Stimulated activated memory B cell treated with anti-CD40 and anti-IgM and Interleukin-4, amounts not matched to agents 10 μg/mL and 1 μg/mL and 100 μg/mL, for 72 hours (primary cell): Measurements from ENCODE around the gene TMEM270.
A peak's percentile ranks its signal among the peaks of the same experiment; 100 is the strongest.
"Not testable (repeated sequence)": the region's sequence is repeated elsewhere in the genome, so short reads cannot be mapped to it uniquely, and the experiment has no call there.

Experiments
- ATAC-seq: fragments of 150-1000 bp; cut with Tn5 transposase; 2 replicates; pipeline ENCODE4 v1.10.0; 2021
- H3K27ac Mint-ChIP-seq: one replicate; pipeline ENCODE4 v1.8.0; 2022; ENCODE audit warnings: mild to moderate bottlenecking, mixed read lengths
- H3K27me3 Mint-ChIP-seq: one replicate; pipeline ENCODE4 v1.8.0; 2022; ENCODE audit warnings: mixed read lengths
- H3K36me3 Mint-ChIP-seq: one replicate; pipeline ENCODE4 v1.8.0; 2022; ENCODE audit warnings: mixed read lengths
- H3K4me1 Mint-ChIP-seq: one replicate; pipeline ENCODE4 v1.8.0; 2022; ENCODE audit warnings: mixed read lengths
- H3K4me3 Mint-ChIP-seq: one replicate; pipeline ENCODE4 v1.8.0; 2022; ENCODE audit warnings: mild to moderate bottlenecking, moderate library complexity, mixed read lengths
- H3K9me3 Mint-ChIP-seq: one replicate; pipeline ENCODE4 v1.8.0; 2022; ENCODE audit warnings: mixed read lengths

The TMEM270 gene

GRCh38 chr7:73841689-73842066, 19.3 kb upstream of the TMEM270 start:
- ATAC-seq, result no peak
- no peaks in the 10 kb centered on the region for H3K27me3 Mint-ChIP-seq
- peak overlapping the region; percentile 24 for H3K27ac Mint-ChIP-seq
- peak overlapping the region; percentile 79 for H3K4me3 Mint-ChIP-seq
- H3K4me1 Mint-ChIP-seq, result peaks cover 34% of the 10 kb centered on the region
- H3K9me3 Mint-ChIP-seq, result no peaks in the 10 kb centered on the region
- no peaks in the 10 kb centered on the region for H3K36me3 Mint-ChIP-seq

GRCh38 chr7:73842067-73842976, 18.6 kb upstream of the TMEM270 start, which contains the start of gene METTL27:
METTL27 (minus strand) TSS chr7:73842516; CDS start chr7:73842140, 376 bp downstream.
- H3K4me1 Mint-ChIP-seq, result peaks cover 34% of the 10 kb centered on the region
- no peaks in the 10 kb centered on the region for H3K9me3 Mint-ChIP-seq
- peak within 1 kb of the TSS; percentile 24 for H3K27ac Mint-ChIP-seq
- ATAC-seq, result peak; percentile 97
- no peaks in the 10 kb centered on the region for H3K27me3 Mint-ChIP-seq
- no peaks in the 10 kb centered on the region for H3K36me3 Mint-ChIP-seq
- peak within 1 kb of the TSS; percentile 79 for H3K4me3 Mint-ChIP-seq

DNA sequence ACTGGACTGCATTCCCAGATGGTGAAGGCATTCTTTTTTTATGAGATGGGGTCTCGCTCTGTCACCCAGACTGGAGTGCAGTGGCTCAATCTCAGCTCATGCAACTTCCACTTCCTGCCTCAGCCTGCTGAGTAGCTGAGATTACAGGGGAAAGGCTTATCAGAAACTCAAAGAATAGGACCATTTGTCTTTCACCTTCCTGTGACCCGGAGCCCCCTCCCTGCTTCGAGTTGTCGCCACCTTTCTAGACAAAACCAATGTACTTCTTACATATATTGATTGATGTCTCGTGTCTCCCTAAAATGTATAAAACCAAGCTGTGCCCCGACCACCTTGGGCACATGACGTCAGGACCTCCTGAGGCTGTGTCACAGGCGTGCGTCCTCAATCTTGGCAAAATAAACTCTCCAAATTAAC, 16.8 kb upstream of the TMEM270 start:
- H3K36me3 Mint-ChIP-seq, result no peaks in the 10 kb centered on the region
- peaks cover 34% of the 10 kb centered on the region for H3K4me1 Mint-ChIP-seq
- H3K9me3 Mint-ChIP-seq, result no peaks in the 10 kb centered on the region
- ATAC-seq, result no peak
- H3K27me3 Mint-ChIP-seq, result peaks cover 2% of the 10 kb centered on the region
- no peak overlapping the region for H3K4me3 Mint-ChIP-seq
- no peak overlapping the region for H3K27ac Mint-ChIP-seq

DNA sequence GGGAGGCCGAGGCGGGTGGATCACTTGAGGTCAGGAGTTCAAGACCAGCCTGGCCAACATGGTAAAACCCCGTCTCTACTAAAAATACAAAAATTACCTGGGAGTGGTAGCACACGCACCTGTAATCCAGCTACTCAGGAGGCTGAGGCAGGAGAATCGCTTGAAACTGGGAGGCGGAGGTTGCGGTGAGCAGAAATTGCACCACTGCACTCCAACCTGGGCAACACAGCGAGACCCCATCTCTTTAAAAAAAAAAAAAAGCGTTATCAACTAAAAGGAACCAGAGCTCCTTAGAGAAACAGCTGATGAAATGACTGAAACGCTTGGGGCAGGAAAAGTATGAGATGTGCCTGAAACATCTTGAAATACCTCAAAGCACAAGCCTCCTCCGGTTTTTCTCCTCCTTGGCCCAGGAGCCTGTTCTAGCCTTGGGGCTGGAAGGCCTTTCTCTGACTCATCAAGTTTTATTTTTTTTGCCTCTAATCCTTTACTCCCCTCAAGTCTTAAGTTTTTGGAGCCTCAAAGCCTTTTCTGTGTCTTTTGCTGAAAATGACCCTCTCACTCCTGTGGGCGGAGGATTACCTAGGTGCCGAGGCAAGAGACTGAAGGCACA, 16.0 kb upstream of the TMEM270 start:
- Mint-ChIP-seq H3K36me3 (no peaks in the 10 kb centered on the region), H3K27me3 (peaks cover 11% of the 10 kb centered on the region), H3K9me3 (no peaks in the 10 kb centered on the region), H3K4me3 (no peak overlapping the region), H3K27ac (peak overlapping the region; percentile 57), H3K4me1 (peaks cover 39% of the 10 kb centered on the region)
- ATAC-seq, result no peak

DNA sequence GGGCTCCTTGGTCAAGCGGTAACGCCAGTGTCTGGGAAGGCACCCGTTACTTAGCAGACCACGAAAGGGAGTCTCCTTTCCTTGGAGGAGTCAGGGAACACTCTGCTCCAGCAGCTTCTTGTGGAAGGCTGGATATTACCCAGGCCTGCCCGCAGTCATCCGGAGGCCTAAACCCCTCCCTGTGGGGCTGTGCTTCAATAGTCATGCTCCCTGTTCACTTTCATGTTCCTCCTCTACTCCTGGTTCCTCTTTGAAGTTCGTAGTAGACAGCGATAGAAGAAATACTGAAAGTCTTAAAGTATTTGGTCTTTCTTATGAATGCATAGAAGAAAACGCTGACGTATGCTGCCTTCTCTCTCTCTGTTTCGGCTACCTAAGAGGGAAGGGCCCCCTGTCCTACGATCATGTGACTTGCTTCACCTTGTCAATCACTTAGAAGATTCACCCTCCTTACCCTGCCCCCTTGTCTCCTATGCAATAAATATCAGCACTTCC, 15.2 kb upstream of the TMEM270 start:
- peaks cover 39% of the 10 kb centered on the region for H3K4me1 Mint-ChIP-seq
- not testable (repeated sequence) for H3K36me3 Mint-ChIP-seq, H3K9me3 Mint-ChIP-seq, ATAC-seq
- H3K4me3 Mint-ChIP-seq, result peak overlapping the region; percentile 30
- peak overlapping the region; percentile 57 for H3K27ac Mint-ChIP-seq
- peaks cover 16% of the 10 kb centered on the region for H3K27me3 Mint-ChIP-seq

- H3K9me3 Mint-ChIP-seq, result no peaks in the 10 kb centered on the region
- no peak overlapping the region for H3K4me3 Mint-ChIP-seq
- H3K27ac Mint-ChIP-seq, result no peak overlapping the region
- H3K27me3 Mint-ChIP-seq, result peaks cover 17% of the 10 kb centered on the region
- no peak for ATAC-seq
- H3K36me3 Mint-ChIP-seq, result no peaks in the 10 kb centered on the region
- peaks cover 45% of the 10 kb centered on the region for H3K4me1 Mint-ChIP-seq
Measured at GRCh38 chr7:73847941-73848723, 12.8 kb upstream of the TMEM270 start.

DNA sequence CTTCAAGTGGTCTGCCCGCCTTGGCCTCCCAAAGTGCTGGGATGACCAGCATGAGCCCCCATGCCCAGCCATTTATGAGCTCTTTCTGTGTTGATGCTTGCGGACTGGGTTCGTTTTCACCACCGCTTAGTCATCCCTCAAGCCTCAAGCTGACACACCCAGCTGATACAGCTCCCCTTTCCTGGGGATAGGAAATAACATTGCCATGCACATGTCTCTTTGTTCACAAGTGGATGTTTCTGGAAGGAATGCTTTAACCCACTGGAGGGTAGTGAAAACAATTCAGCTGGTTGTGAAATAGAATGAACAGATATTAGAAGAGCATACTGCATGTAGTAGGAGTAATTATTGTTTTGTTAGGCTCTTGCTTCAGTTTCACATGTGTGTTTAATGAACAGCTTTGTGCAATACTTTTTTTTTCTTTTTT, 10.2 kb upstream of the TMEM270 start:
- no peaks in the 10 kb centered on the region for H3K9me3 Mint-ChIP-seq
- H3K4me1 Mint-ChIP-seq, result peaks cover 32% of the 10 kb centered on the region
- H3K27ac Mint-ChIP-seq, result no peak overlapping the region
- H3K36me3 Mint-ChIP-seq, result no peaks in the 10 kb centered on the region
- peaks cover 39% of the 10 kb centered on the region for H3K27me3 Mint-ChIP-seq
- H3K4me3 Mint-ChIP-seq, result no peak overlapping the region
- ATAC-seq, result no peak

DNA sequence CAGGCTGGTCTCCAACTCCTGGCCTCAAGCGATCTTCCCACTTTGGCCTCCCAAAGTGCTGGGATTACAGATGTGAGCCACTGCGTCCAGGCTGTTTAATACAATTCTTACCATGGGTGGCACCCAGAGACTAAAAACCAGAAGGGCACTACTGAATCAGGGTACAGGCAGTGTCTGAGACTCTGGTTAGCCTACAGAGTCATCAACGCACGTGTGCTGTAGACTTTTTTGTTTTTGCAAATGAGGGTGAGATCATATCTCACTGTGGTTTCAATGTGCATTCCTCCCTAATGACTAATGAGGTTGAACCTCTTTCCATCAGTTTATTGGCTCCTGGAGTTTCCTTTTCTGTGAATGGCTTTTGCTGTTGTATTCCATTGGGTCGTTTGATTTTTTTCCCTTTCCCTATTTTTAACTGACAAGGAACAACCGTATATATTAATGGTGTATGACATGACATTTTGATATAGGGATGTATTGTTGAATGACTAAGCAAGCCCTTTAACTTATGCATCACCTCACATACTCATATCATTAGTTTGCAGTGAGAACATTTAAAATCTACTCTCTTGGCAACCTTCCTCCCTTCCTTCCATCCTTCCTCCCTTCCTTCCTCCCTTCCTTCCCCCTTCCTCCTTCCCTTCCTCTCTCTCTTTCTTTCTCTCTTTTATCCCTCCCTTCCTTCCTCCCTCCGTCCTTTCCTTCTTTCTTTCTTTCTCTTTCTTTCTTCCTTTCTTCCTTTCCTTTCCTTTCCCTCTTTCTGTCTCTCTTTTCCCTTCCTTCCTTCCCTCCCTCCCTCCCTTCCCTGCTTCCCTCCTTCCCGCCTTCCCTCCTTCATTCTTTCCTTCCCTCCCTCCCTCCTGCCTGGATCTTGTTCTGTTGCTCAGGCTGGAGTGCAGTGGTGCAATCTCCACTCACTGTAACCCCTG, 9.3 kb upstream of the TMEM270 start:
- Mint-ChIP-seq H3K36me3 (no peaks in the 10 kb centered on the region), H3K27ac (no peak overlapping the region), H3K9me3 (no peaks in the 10 kb centered on the region), H3K4me1 (peaks cover 28% of the 10 kb centered on the region), H3K4me3 (no peak overlapping the region), H3K27me3 (peaks cover 48% of the 10 kb centered on the region)
- ATAC-seq, result peak; percentile 84

GRCh38 chr7:73852500-73852899, 8.5 kb upstream of the TMEM270 start:
- no peaks in the 10 kb centered on the region for H3K9me3 Mint-ChIP-seq
- H3K4me3 Mint-ChIP-seq, result no peak overlapping the region
- H3K4me1 Mint-ChIP-seq, result peaks cover 28% of the 10 kb centered on the region
- ATAC-seq, result no peak
- H3K27me3 Mint-ChIP-seq, result peaks cover 56% of the 10 kb centered on the region
- no peaks in the 10 kb centered on the region for H3K36me3 Mint-ChIP-seq
- no peak overlapping the region for H3K27ac Mint-ChIP-seq

DNA sequence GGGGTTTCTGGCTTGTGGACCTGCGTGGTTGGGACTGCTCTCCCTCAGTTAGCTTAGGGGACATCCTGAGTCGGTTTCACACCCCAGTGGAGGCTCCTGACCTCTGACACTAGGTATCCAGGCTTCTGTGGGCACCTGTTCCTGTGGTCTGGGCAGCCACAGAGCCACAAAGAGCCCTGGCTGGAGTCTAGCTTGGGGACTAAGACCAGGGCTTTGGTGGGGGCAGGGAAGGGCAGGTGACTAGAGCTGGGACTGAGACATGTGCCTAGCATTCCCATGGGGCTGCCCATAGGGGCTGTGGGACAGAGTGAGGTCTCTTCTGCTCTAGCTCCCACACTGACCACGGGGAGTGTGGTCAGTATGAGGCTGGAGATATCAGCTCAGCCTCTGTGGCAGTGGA, 4.0 kb upstream of the TMEM270 start:
- H3K27me3 Mint-ChIP-seq, result peaks cover 79% of the 10 kb centered on the region
- peak; percentile 5 for ATAC-seq
- H3K9me3 Mint-ChIP-seq, result peaks cover 7% of the 10 kb centered on the region
- no peaks in the 10 kb centered on the region for H3K36me3 Mint-ChIP-seq
- H3K4me1 Mint-ChIP-seq, result peaks cover 14% of the 10 kb centered on the region
- no peak overlapping the region for H3K27ac Mint-ChIP-seq
- no peak overlapping the region for H3K4me3 Mint-ChIP-seq

DNA sequence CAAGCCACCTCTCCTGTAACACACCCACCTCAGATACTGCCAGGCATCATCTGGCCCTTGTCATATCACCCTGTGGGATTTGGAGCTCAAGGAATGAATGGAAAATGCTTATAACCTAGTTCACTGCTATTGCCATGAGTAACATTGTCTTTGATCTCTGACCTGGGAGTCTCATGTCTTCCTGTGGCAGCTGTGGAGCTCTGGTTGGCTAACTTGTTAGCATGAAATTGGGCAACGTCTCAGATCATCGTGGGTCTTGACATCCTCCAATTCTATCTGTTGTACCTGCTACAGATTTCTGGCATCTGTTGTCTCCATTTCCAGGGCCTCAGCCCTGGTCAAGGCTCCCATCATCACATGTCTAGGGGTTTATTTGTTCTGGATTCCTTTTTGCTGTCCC, 2.2 kb upstream of the TMEM270 start:
- Mint-ChIP-seq H3K27me3 (peaks cover 84% of the 10 kb centered on the region), H3K36me3 (no peaks in the 10 kb centered on the region), H3K9me3 (peaks cover 7% of the 10 kb centered on the region), H3K4me1 (peaks cover 10% of the 10 kb centered on the region), H3K27ac (no peak overlapping the region), H3K4me3 (no peak overlapping the region)
- ATAC-seq, result no peak

DNA sequence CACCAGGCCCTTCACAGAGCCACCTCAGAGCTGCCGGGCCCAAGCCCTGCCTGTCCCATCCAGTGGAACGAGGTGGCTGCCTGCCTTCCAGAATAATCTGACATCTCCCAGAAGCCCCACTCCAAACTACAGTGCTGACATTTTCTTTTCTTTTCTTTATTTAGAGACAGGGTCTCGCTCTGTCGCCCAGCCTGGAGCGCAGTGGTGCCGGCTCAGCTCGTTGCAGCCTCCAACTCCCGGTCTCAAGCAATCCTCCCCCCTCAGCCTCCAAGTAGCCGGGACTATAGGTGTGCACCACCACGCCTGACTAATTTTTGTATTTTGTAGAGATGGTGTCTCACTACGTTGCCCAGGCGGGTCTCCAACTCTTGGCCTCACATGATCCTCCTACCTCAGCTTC, 346 bp downstream of the TMEM270 start:
- Mint-ChIP-seq H3K27ac (no peak overlapping the region), H3K36me3 (no peaks in the 10 kb centered on the region), H3K9me3 (peaks cover 7% of the 10 kb centered on the region), H3K4me1 (no peaks in the 10 kb centered on the region), H3K27me3 (peaks cover 64% of the 10 kb centered on the region), H3K4me3 (no peak overlapping the region)
- no peak for ATAC-seq

DNA sequence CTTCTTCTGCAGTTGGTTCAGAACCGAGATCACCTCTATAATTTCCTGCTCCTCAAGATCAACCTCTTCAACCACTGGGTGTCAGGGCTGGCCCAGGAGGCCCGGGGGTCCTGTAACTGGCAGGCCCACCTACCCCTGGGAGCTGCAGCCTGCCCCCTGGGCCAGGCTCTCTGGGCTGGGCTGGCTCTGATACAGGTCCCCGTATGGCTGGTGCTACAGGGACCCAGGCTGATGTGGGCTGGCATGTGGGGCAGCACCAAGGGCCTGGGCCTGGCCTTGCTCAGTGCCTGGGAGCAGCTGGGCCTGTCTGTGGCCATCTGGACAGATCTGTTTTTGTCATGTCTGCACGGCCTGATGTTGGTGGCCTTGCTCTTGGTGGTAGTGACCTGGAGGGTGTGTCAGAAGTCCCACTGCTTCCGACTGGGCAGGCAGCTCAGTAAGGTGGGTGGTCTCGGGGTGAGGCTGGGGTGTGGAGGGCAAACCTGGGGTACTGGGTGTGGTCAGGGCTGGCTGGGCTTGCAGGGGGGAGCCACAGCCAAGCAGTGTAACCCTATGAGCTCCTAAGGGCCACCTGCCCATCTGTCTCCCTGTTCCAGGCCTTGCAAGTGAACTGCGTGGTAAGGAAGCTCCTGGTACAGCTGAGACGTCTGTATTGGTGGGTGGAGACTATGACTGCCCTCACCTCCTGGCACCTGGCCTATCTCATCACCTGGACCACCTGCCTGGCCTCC, 4.2 kb downstream of the TMEM270 start:
- Mint-ChIP-seq H3K27ac (no peak overlapping the region), H3K9me3 (peaks cover 3% of the 10 kb centered on the region), H3K4me1 (no peaks in the 10 kb centered on the region), H3K4me3 (no peak overlapping the region), H3K27me3 (peaks cover 51% of the 10 kb centered on the region), H3K36me3 (no peaks in the 10 kb centered on the region)
- no peak for ATAC-seq
